ENCODE measurements around the gene HINT3. TPM values are rescaled to one million over a fixed set of nuclear protein-coding genes. Genes with fewer than 3 reads are reported as not detected.

HINT3 gene
- total and polyA plus RNA-seq, 2 of the 13 experiments (the other 11 are each of a cell fraction or from before 2014, with no cell fraction given), result 3.1 to 22.8 TPM

GRCh38 chr6:125918681-125919566, 37.6 kb upstream of the HINT3 start (continued):
- no peak for TF ChIP-seq HNRNPK (IDR thresholded peaks at IDR 0.05; ENCODE audit: low read depth, low read length, poor library complexity, severe bottlenecking)
- TF ChIP-seq ZNF382 (CRISPR knock-in tag; IDR thresholded peaks at IDR 0.05; ENCODE audit: borderline replicate concordance), result no peak
- no peak for TF ChIP-seq ZNF747 (CRISPR knock-in tag; IDR thresholded peaks at IDR 0.05; ENCODE audit: borderline replicate concordance)
- no peak for TF ChIP-seq ZNF660 (CRISPR knock-in tag; IDR thresholded peaks at IDR 0.05; ENCODE audit: borderline replicate concordance, low read depth)
- 0 out of 2 replicates have a peak, but pooled peaks have one; percentile 33 for TF ChIP-seq FOXC1 (CRISPR knock-in tag; IDR thresholded peaks at IDR 0.05; ENCODE audit: borderline replicate concordance)
- TF ChIP-seq TSC22D2 (CRISPR knock-in tag; IDR thresholded peaks at IDR 0.05; ENCODE audit: borderline replicate concordance), result peak; percentile 49; the same call in 1 of the 2 replicates
- no peak for TF ChIP-seq ARNT (IDR thresholded peaks at IDR 0.05)
- TF ChIP-seq TCF7 (IDR thresholded peaks at IDR 0.05; ENCODE audit: low read depth), result 0 out of 2 replicates have a peak, but pooled peaks have one; percentile 32
- no peak for TF ChIP-seq ZNF407 (CRISPR knock-in tag; IDR thresholded peaks at IDR 0.05; ENCODE audit: not compliant biosample characterization)
- no peak for TF ChIP-seq MEIS1 (CRISPR knock-in tag; IDR thresholded peaks at IDR 0.05; ENCODE audit: borderline replicate concordance)
- no peak for TF ChIP-seq CC2D1A (CRISPR knock-in tag; IDR thresholded peaks at IDR 0.05)
- TF ChIP-seq ZNF790 (CRISPR knock-in tag; IDR thresholded peaks at IDR 0.05; ENCODE audit: borderline replicate concordance), result no peak
- TF ChIP-seq FOXA3 (CRISPR knock-in tag; IDR thresholded peaks at IDR 0.05), result peak; percentile 66
- TF ChIP-seq ZNF484 (CRISPR knock-in tag; IDR thresholded peaks at IDR 0.05; ENCODE audit: borderline replicate concordance, low read depth), result no peak
- TF ChIP-seq HMGA1 (CRISPR knock-in tag; conservative IDR thresholded peaks at IDR 0.05), result no peak
- peak; percentile 58; the same call in 1 of the 2 replicates for TF ChIP-seq MYPOP (CRISPR knock-in tag; IDR thresholded peaks at IDR 0.05)
- TF ChIP-seq DNMT3B (CRISPR knock-in tag; conservative IDR thresholded peaks at IDR 0.05), result no peak
- TF ChIP-seq TRAFD1 (CRISPR knock-in tag; IDR thresholded peaks at IDR 0.05; ENCODE audit: borderline replicate concordance), result no peak
